HG03460 (cell line): ENCODE results near the gene S100A11.

Source experiments
- ATAC-seq: cut with Tn5 transposase; IDR thresholded peaks from one replicate; pipeline ENCODE4 v1.9.1; 2021; ENCODE audit not compliant: unreplicated experiment

S100A11 gene

DNA sequence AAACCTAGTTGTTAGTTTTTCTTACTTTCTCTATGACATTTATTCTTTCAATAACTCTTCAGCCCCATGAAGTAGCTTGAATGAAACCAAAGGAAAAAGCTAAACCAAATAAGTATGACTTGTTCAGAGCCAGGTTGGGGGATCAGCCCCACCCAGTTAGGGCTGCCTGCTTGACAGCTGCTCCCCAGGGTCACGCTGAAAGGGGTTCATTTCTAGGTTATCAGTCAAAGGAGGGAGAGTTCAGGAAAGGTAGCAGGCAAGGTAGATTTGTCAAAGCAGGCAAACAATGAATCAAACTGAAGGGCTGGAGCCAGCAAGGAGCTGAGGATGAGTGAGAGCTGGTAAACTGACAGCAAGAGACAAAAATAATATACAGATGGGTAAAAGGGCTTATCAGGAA is 3.1 kb upstream of the S100A11 start:
- no peak for ATAC-seq

DNA sequence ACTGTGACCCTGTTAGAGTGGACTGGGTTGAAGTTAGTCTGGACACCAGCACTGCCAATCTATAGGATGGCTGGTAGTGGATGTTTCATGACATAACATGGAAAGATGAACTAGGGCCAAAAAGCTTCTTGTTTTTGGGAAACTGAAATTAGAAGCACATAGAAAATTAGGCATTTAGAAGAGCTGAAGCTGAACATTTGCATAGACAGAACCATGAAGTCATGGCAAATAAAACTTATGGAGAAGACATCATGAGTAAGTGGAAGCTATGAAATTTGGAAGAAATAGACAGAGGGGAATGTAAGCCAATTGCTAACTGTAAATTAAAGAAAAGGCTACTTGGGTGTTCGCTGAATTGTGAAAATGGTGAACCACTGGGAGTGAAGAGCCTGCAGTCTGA is 2.7 kb upstream of the S100A11 start:
- ATAC-seq, result no peak

DNA sequence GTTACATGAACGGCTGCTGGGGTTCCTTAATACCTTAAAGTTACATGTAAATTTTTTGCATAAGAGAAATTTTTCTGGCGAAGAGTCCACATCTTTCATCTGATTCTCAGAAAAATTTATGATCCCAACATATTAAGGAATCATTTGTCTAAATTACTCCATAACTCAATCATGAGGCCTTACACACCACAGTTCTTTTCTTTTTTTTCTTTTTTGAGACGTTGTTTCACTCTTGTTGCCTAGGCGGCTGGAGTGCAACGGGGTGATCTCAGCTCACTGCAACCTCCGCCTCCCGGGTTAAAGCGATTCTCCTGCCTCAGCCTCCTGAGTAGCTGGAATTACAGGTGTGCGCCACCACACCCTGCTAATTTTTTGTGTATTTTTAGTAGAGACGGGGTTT is 2.1 kb upstream of the S100A11 start:
- no peak for ATAC-seq

DNA sequence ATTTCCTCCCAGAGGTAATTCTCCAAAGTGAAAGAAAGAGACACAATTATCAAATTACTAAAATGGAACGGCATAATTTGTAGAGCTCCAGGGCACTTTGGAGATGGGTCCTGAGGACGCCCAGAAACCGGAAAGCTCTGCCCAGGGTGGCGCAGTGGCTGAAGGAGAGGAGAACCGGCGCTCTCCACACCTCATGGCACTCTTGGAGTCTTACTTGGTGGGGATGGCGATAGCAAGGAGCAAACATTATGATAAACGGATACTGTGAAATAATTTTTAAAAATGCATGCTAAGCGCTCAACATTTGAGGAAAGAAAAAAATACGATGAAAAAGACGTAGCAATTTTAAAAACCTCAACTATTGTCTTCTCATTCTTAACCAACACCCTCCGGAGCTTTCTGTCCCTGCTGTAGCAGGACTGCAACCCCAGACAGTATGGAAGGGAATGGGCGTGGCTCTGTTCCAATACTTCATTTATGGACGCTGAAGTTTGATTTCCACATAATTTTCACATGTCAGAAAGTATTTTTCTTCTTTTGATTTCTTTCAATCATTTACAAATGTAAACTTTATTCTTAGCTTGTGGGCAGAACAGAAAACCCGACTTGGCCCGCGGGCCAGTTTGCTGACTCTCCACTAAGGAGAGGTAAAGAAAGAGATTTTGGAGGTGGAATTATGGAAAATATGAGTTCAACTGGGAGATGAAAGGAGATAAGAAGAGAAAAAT is 1.1 kb downstream of the S100A11 start:
- no peak for ATAC-seq

DNA sequence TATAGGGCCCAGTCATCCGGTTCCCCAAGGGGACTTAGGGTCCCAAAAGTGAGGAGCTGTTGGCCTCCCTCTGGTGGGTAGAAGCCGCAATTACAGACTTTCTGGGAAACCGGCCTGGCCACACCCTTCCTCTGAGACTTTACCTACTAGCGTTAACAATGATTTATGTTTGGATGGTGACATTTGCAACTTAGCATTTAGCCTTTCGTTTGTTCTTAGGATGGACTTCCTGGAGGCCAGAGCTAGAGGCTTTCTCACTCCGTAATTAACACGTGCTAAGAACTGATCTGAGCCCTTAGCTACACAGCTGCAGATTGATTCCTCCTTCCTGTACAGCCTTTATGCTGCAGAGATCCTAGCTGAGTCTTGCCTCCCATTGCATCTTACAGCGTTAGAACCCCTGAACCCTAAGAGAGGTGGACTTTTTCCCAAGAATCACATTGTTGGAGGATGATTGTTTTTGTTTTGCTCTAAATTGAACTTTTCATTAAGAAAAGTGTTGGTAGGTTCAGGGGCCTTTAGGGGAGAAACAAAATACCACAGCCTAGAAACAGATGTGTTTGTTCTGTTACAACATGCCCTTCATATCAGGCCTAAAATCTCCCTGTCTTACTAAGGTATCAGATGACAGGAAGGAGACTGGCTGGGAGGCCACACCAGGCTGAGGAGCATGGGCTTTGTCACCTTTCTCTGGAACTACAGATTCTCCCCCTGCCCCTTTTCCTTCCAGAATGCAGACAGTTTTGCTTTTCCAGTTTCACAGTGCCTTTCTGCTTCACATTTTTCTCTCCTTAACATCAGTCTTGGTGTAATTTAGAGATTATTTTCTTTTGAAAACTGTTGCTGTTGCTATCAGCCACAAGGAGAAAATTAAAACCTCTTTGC is 1.9 kb downstream of the S100A11 start:
- peak; percentile 38 for ATAC-seq

DNA sequence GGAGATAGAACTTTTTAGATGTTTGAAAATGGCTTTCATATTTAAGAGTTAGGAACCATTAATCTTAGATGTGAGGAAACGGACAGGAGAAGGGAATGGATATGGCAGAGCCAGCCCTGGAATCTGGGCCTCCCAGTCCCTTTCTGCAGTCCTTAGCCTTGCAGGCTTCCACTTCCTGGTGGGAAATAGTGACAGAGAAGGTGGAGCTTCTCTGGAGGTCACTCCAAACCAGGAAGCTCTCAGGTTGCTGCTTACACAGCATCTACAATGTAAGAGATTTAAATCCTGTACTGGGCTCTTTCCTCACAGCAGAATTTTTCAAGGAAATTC is 2.5 kb downstream of the S100A11 start:
- no peak for ATAC-seq

DNA sequence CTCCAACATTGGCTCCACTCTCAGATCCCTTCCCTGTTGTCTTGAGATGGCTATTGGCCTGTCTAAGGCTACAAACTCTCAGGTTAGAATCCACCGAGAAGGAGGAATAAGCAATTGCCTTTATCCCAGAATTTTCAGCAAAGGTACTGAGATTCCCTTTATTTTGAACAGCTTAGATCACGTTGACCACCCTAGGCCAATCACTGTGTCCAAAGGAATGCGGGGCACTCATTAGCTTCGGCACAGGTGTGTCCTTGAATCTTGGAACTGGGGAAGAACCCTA is 6.9 kb downstream of the S100A11 start:
- no peak for ATAC-seq

DNA sequence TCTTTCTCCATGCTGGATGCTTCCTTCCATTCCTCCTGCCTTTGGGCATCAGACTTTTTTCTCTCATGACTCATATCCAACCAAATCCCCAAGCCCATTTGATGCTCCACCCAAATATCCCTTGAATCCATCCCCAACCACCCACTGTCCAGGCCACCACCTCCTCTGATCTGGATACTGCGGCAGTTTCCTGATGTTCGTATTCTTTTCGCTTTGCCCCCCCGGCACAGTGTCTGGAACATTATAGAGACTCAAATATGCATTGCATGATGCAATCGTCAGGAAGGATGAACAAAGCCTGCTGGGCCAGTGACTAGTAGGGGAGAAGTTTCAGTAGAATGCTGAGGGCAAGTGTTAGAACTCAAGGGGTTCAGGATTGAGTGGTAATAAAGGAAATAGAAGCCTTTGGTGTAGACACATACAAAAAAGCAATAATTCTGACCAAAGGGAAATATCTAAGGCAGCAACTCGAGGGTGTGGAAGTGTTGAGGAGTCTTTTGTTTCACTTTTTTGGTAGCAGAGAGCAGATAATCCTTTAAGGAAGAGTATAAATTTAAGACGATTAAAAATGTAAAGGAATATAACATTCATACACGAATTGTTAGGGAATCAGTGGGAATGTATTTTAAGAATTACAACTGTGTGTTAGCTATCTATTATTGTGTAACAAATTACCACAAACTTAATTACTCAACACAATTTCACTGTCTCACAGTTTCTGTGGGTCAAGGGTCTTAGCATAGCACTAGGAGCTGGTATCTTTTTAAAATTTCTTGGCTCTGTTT is 7.5 kb downstream of the S100A11 start:
- ATAC-seq, result no peak

DNA sequence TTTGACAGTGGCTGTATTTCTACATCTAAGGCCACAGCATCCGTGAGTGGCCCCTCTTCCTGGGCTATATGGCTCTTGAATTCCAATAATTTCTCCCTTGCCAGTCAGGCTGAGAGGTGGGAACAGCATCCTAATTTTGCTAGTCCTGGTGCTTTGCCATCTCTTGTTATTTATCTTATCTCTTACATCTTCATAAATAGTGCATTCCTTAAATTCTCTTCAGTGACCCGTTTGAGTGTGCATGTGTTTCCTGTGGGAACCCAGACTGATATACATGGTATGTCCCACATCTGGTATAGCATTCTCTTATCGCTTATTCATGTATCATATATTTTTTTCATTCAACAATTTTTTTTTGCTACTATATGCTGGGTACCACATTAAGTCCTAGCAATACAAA is 9.9 kb downstream of the S100A11 start:
- ATAC-seq, result no peak

DNA sequence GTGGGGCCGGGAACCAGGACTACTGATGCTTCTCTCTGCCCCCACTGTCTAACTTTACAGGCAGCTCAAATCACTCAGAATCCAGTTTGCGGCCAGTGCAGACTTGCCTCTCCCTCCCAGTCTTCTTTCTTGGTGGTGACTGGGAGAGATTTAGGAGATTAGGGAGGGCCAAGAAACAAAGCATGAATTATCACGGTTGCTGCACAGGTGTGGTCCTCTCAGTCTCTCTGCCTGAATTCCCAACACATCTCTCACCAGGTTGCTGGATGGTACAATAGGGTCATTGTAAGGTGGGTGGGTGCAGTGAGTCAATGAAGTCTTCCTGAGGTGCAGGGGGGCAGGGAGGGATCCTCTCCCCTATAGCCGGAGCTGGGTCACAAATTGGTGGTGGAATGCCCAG is 12.6 kb downstream of the S100A11 start:
- no peak for ATAC-seq

DNA sequence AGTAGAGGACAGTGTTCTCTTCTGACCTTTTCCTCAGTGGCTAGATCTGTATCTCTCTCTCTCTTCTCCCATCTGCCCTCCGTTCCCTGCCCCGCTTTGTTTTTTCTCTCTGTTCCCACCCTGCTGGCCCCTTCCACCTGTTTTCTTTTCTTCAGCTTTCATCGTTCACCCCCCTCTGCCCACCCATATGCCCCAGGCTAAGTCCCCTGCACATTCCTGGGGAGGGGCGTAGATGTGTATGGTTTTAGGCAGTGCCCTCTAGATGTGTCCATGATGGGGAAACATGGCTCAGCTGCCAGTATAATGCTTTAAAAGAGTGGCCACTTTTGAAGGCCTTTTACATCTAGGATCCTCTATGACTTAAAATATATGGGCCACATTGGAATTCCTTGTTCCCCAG is 13.6 kb downstream of the S100A11 start:
- ATAC-seq, result no peak

DNA sequence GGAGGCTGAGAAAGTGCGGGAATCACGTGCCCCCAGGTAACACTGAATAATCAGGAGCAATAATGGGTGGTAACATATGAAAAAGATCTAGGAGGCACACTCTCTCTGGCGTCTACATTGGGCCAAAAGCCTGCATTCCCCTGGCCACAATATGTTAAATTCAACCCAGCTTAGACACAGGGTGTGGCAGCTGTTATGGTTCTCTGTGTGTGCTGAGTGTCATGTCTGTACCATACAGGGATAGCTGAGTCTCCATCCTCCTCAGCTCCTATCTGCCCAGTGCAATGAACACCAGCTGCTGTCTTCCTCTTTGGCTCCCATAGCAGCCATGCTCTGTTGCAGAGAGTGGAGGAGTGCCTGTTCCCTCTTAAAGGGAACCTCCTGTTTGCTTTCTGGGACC is 14.3 kb downstream of the S100A11 start:
- no peak for ATAC-seq

DNA sequence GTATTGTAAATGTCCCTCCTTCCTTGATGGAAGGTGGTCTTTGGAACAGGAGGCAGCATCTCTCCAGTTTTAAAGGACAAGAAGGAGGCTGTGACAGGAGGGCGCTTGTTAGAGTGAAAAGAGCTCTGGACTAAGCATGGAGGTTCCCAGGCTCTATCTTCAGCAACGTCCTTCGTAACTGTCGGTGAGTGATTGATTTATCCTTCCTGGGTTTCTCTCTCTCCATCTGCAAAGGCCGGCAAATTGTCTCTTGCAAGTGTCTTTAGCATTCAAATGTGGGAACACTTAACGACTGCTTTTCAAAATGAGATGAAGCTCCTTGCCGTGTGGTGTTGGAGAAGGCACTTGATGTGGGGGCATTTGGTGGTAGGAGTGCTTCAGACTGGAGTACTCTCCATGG is 15.2 kb downstream of the S100A11 start:
- ATAC-seq, result no peak

DNA sequence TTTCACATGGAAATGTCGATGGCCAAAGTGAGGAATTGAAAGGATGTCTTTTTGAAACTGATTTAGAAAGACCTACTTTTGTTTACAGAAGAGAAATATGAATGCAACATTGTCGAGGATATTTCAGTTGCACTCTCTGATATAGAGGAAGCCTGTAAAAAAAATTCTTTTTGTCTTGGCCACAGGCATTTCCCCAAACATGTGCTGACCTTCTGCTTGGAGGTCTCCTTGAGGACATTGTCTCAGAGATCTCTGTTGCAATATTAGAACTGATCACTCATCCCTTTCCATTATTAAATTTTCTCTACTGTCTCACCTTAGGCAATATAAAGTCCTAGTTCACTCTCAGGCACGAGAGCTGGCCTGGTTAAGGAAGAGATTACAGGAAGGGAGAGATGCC is 16.0 kb downstream of the S100A11 start:
- no peak for ATAC-seq

DNA sequence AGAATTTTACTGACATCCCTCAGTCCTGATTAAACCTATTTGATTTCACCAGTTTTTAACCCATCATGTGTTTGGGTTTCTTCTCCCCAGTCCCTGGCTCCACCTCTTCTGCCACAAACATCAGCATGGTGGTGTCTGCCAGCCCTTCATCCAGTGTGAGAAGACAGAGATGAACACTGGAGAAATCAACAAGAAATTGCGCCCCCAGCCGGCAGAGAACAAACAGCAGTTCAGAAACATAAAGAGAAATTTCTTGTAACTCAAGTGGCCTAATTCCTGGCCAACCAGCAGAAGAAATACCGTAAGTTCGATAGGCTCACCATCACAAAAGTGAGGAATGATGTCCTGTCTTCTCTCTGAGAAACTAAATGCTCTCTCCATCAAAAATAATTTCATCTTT is 18.3 kb downstream of the S100A11 start:
- no peak for ATAC-seq

DNA sequence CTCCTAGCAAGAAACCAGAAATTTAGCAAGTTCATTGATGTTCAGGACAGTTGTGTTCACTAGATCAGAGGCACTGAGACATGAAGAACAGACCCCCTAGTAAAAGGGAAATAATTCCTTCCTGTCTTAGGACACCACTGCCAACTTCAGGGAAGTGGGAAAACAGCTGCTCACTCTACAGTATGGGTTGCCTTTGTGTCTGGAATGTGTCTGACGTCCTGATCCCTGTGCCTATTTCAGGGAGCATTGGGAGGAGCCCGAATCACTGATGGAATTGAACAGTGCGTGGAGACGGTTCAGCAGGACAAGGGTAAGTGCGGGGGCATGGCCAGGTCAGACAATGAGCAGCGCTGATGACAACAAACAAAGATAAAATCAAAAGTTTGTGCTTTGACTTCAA is 21.0 kb downstream of the S100A11 start:
- ATAC-seq, result no peak

DNA sequence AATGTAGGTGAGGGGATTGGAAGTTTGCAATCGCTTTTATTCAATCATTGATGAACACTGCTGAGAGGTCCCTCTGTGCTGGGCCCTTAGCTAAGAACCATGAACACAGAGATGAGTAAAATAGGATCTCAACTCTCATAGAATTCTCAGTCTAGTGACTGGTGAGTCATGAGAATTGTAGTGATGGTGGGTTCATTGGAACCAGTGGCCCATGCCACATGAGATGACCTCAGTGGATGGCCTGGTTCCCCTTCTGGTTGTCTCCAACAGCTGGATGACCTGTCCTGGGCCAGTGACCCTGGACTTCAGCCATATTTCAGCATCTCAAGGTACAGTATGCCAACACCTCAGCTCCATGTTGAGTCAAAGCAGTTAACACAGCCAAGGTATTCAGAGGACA is 21.9 kb downstream of the S100A11 start:
- ATAC-seq, result no peak

DNA sequence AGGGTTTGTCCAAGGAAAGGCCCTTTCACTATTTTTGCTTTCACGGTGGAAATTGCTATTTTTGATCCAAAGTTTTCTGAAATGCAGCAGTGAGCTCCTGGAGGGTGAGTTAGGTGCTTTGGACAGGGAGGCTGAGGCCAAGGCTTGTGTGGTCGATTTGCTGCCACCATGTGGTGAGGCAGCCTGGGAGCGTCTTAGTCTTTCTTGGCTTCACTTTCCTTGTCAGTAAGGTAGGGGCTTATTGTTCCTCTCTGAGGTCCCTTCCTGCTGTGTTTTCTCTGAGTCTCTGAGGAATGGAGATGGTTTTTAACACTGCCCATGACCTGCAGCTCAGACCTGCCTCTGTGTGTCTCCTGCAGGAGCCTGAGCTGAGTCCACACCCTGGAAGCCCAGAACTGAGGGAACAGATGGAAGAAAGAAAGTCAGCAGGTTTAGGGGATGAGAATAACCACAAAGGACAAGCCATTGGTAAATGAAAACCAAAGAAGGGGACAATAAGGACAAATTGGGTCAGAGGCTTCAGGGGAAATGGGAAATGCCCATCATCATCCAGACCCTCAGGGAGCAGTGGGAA is 23.1 kb downstream of the S100A11 start:
- no peak for ATAC-seq

DNA sequence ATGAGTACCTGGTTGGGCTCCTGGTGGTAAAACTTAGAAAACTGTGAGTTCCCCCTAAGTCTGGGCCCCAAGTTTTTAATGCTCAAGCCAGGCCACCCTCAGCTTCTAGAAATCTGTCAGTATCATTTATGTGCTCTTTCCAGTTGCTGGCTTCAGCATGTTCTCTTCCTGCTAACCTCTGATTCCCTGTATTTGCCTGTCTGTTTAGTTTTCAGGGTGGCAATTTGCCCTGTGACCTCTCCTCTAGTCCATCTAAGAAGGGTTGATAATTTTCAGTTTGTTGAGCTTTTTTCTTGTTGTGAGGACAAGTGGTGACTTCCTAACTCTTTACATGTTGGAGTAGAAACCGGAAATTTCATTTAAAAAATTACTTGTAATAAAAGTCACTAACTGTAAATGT is 27.1 kb downstream of the S100A11 start:
- no peak for ATAC-seq

DNA sequence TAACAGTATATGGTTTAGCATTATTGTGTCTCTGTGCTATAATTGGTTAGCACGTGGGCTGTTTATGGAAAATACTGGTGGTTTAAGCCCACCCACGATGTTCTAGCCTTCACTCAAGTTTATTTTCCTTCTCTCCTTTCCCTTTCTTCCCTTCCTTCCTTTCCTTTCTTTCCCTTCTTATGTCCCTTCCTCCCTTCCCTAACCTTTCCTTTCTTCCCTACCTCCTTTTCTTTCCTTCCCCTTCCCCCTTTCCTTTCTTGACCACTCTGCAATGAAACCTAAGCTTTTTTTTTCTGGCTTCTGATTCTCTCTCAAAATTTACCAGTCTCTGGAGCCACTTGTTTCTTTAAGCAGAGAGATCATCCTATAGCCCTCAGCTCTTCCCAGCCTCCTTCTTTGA is 29.8 kb downstream of the S100A11 start:
- ATAC-seq, result no peak

DNA sequence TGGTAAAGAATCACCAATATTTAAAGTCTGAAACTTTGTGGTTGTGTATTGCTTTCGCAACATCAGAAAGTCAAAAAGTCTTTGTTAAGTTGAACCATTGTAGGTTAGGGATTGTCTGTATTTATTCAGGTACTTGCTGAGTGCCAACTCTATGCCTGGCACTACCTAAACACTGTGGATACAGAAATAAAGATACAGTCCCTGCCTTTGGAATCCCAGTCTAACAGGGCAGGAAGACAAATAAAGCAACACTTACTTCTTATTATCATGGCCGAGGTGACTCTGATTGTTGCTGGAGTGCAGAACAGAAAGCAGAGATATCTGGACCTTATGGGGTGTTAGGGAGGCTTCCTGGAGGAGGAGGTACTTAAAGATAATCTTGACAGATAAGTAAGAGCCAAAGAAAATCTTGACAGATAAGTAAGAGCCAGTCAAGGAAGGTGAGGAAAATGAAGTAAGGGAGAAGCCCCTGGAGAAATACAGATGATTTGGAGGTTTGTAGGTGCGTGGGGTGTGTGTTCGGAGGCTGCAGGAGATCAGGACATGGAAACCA is 31.4 kb downstream of the S100A11 start:
- ATAC-seq, result no peak
